HCT116 (cell line): Measurements from ENCODE around the gene ANKS1A.

Experiments used
- CBX3 ChIP-seq: IDR thresholded peaks from 2 replicates; pipeline ENCODE4 v1.6.1; 2012; ENCODE audit warnings: low read depth
- CEBPB ChIP-seq: IDR thresholded peaks from 2 replicates; pipeline ENCODE4 v1.6.1; 2012; ENCODE audit warnings: low read depth
- ELF1 ChIP-seq: IDR thresholded peaks from 2 replicates; pipeline ENCODE4 v1.6.1; 2012; ENCODE audit warnings: low read depth, borderline replicate concordance
- EZH2phosphoT487 ChIP-seq: fragments of 200-600 bp; IDR thresholded peaks from 2 replicates; pipeline ENCODE4 v1.6.1; 2018; ENCODE audit warnings: antibody characterized with exemption, borderline replicate concordance
- POLR2A ChIP-seq: IDR thresholded peaks from 2 replicates; pipeline ENCODE4 v1.7.0; 2011; ENCODE audit warnings: borderline replicate concordance; ENCODE audit not compliant: insufficient read depth, insufficient read length; ENCODE audit errors: extremely low read depth
- POLR2AphosphoS5 ChIP-seq: IDR thresholded peaks from 2 replicates; pipeline ENCODE4 v1.6.1; 2011; ENCODE audit warnings: mild to moderate bottlenecking, low read depth, low read length, moderate library complexity
- RAD21 ChIP-seq: IDR thresholded peaks from 2 replicates; pipeline ENCODE4 v1.6.1; 2012; ENCODE audit warnings: low read depth, mild to moderate bottlenecking
- SIN3A ChIP-seq: IDR thresholded peaks from 2 replicates; pipeline ENCODE4 v1.6.1; 2012; ENCODE audit warnings: low read depth
- ZNF274 ChIP-seq: fragments of 200-500 bp; sonication (Bioruptor generic); IDR thresholded peaks from 2 replicates; pipeline ENCODE4 v1.6.1; 2014; ENCODE audit warnings: mild to moderate bottlenecking, low read depth, low read length, inconsistent platforms
- TF ChIP-seq, protein P1 (sequence below), 3 experiments: fragments of 200-600 bp in 1 of 3; sonication (generic) in 1 of 3; IDR thresholded peaks in 2 of 3; conservative IDR thresholded peaks in 1 of 3; 2 replicates each; pipeline ENCODE4 v1.5.1; 2012 to 2017; ENCODE audit warnings: low read depth in 2 of 3, low read length in 2 of 3, antibody characterized with exemption in 1 of 3, borderline replicate concordance in 1 of 3, control low read depth in 1 of 3, mild to moderate bottlenecking in 1 of 3, mixed read lengths in 1 of 3, mixed run types in 1 of 3, moderate library complexity in 1 of 3; ENCODE audit not compliant: insufficient read depth in 1 of 3
- TF ChIP-seq, protein P2 (sequence below): IDR thresholded peaks from 2 replicates; pipeline ENCODE4 v1.6.1; 2011; ENCODE audit warnings: mild to moderate bottlenecking, low read length, moderate library complexity; ENCODE audit not compliant: insufficient replicate concordance; ENCODE audit errors: extremely low read depth
- TF ChIP-seq, protein P3 (sequence below): IDR thresholded peaks from 2 replicates; pipeline ENCODE4 v1.6.1; 2012; ENCODE audit warnings: low read depth

DNA sequence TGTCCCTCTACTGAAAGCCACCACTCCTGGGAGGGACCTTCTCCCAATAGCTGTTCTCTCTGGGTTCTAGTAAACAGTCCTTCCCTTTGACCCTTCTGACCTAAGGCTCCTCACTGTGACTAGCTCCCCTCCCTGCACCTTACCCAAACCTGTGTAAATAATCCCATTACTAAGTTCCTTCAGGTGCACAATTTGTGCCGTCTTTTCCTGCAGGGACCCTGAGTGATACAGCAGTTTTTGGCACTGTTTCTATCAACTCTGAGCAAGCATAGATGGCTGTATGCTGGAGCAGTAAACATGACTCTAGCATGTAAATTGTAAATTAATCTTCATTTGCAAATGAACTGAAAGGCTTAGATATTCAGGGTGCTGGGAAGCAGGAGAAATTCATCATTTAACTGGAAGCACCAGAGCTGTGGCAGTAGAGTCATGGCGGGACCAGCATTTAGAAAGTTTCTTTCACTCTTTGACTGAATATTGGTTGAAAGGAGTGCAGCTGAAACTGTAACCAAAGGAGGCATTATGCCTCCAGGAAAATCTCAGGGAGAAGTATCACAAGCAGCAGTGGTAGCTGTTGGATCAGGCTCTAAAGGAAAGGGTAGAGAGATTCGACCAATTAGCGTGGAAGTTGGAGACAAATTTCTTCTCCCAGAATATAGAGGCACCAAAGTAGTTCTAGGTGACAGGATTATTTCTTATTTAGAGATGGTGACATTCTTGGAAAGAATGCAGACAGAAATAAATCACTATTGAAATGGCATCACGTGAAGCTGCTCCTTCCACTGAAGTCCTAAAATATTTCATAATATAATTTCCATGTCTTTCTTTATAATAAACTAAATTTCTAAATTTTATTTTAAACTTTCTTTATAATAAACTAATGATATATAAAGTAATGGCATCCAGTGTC is 134.3 kb downstream of the ANKS1A start:
- TF ChIP-seq, protein P1, sequence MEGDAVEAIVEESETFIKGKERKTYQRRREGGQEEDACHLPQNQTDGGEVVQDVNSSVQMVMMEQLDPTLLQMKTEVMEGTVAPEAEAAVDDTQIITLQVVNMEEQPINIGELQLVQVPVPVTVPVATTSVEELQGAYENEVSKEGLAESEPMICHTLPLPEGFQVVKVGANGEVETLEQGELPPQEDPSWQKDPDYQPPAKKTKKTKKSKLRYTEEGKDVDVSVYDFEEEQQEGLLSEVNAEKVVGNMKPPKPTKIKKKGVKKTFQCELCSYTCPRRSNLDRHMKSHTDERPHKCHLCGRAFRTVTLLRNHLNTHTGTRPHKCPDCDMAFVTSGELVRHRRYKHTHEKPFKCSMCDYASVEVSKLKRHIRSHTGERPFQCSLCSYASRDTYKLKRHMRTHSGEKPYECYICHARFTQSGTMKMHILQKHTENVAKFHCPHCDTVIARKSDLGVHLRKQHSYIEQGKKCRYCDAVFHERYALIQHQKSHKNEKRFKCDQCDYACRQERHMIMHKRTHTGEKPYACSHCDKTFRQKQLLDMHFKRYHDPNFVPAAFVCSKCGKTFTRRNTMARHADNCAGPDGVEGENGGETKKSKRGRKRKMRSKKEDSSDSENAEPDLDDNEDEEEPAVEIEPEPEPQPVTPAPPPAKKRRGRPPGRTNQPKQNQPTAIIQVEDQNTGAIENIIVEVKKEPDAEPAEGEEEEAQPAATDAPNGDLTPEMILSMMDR (IDR thresholded peaks at IDR 0.05 in 2 of 3, conservative IDR thresholded peaks at IDR 0.05 in 1 of 3; ENCODE audit: borderline replicate concordance in 1 of 3, insufficient read depth in 1 of 3, low read depth in 2 of 3, low read length in 2 of 3): no peak
- TF ChIP-seq SIN3A: no peak
- no peak for TF ChIP-seq POLR2A
- no peak for TF ChIP-seq EZH2phosphoT487
- TF ChIP-seq RAD21: no peak
- no peak for TF ChIP-seq ZNF274
- TF ChIP-seq, protein P2, sequence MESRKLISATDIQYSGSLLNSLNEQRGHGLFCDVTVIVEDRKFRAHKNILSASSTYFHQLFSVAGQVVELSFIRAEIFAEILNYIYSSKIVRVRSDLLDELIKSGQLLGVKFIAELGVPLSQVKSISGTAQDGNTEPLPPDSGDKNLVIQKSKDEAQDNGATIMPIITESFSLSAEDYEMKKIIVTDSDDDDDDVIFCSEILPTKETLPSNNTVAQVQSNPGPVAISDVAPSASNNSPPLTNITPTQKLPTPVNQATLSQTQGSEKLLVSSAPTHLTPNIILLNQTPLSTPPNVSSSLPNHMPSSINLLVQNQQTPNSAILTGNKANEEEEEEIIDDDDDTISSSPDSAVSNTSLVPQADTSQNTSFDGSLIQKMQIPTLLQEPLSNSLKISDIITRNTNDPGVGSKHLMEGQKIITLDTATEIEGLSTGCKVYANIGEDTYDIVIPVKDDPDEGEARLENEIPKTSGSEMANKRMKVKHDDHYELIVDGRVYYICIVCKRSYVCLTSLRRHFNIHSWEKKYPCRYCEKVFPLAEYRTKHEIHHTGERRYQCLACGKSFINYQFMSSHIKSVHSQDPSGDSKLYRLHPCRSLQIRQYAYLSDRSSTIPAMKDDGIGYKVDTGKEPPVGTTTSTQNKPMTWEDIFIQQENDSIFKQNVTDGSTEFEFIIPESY: no peak
- TF ChIP-seq ELF1: no peak
- no peak for TF ChIP-seq CEBPB
- no peak for TF ChIP-seq POLR2AphosphoS5
- TF ChIP-seq, protein P3, sequence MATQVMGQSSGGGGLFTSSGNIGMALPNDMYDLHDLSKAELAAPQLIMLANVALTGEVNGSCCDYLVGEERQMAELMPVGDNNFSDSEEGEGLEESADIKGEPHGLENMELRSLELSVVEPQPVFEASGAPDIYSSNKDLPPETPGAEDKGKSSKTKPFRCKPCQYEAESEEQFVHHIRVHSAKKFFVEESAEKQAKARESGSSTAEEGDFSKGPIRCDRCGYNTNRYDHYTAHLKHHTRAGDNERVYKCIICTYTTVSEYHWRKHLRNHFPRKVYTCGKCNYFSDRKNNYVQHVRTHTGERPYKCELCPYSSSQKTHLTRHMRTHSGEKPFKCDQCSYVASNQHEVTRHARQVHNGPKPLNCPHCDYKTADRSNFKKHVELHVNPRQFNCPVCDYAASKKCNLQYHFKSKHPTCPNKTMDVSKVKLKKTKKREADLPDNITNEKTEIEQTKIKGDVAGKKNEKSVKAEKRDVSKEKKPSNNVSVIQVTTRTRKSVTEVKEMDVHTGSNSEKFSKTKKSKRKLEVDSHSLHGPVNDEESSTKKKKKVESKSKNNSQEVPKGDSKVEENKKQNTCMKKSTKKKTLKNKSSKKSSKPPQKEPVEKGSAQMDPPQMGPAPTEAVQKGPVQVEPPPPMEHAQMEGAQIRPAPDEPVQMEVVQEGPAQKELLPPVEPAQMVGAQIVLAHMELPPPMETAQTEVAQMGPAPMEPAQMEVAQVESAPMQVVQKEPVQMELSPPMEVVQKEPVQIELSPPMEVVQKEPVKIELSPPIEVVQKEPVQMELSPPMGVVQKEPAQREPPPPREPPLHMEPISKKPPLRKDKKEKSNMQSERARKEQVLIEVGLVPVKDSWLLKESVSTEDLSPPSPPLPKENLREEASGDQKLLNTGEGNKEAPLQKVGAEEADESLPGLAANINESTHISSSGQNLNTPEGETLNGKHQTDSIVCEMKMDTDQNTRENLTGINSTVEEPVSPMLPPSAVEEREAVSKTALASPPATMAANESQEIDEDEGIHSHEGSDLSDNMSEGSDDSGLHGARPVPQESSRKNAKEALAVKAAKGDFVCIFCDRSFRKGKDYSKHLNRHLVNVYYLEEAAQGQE: no peak
- TF ChIP-seq CBX3: no peak
